ENCODE data around the gene DLST.

- TF ChIP-seq POLR2A (IDR thresholded peaks at IDR 0.05; ENCODE audit: low read length) (no peak), RFX5 (IDR thresholded peaks at IDR 0.05) (no peak)
Observed at GRCh38 chr14:74858022-74858421, 23.7 kb upstream of the DLST start.
